Measurements from ENCODE around the gene ADAMTS6.
"Not testable (repeated sequence)": the region's sequence is repeated elsewhere in the genome, so short reads cannot be mapped to it uniquely, and the experiment has no call there.

ADAMTS6 gene

DNA sequence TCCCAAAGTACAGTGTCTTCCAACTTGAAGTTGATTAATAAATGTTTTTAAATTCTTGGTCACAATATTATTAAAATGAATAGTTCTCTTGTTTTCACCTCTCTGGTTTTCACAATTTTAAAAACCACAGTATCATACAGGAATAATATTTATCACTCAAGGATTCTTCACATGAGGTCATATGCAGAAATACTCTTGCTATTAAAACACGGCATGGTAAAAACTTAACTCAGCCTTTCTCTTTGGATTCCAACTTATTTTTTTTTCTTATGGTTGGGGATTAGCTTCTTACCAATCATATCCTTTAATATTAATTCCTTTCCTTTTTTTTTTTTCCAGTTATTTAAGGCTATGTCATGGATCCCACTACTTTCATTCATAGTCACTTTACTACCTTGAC lies 289.4 kb downstream of the ADAMTS6 start:
- no peak overlapping the region for H3K27ac ChIP-seq
- TF ChIP-seq, protein P1, sequence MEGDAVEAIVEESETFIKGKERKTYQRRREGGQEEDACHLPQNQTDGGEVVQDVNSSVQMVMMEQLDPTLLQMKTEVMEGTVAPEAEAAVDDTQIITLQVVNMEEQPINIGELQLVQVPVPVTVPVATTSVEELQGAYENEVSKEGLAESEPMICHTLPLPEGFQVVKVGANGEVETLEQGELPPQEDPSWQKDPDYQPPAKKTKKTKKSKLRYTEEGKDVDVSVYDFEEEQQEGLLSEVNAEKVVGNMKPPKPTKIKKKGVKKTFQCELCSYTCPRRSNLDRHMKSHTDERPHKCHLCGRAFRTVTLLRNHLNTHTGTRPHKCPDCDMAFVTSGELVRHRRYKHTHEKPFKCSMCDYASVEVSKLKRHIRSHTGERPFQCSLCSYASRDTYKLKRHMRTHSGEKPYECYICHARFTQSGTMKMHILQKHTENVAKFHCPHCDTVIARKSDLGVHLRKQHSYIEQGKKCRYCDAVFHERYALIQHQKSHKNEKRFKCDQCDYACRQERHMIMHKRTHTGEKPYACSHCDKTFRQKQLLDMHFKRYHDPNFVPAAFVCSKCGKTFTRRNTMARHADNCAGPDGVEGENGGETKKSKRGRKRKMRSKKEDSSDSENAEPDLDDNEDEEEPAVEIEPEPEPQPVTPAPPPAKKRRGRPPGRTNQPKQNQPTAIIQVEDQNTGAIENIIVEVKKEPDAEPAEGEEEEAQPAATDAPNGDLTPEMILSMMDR (IDR thresholded peaks at IDR 0.05), result no peak
- no peak for TF ChIP-seq ZFX (IDR thresholded peaks at IDR 0.05; ENCODE audit: borderline replicate concordance)

DNA sequence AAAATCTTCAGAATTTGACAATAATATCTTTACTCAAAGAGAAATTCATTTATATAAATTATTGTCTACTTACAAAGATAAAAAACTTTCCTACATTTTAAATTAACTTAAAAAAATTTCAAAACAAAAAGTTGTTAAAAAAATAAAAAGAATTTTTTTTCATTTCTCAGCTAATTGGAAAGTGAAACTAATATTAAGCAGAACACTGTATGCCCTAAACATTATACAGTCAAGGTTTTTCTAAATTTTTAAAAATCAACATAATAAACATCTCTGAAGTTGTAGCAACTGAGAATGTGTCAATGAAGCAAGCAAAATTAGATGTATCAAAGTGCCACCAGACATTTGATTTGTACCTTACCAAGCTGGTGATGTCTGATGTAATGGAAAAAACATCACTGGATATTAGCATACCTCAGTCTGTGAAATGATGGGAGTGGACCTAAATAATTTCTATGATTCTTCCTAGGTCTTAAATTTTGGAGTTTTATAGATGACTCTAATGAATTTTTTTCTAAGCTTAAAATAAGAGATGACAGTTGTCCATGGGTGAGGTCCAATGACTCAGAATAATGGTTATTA lies 290.1 kb downstream of the ADAMTS6 start:
- TF ChIP-seq, protein P1 (IDR thresholded peaks at IDR 0.05), result no peak
- TF ChIP-seq ZFX (IDR thresholded peaks at IDR 0.05; ENCODE audit: borderline replicate concordance), result no peak
- no peak overlapping the region for H3K27ac ChIP-seq

DNA sequence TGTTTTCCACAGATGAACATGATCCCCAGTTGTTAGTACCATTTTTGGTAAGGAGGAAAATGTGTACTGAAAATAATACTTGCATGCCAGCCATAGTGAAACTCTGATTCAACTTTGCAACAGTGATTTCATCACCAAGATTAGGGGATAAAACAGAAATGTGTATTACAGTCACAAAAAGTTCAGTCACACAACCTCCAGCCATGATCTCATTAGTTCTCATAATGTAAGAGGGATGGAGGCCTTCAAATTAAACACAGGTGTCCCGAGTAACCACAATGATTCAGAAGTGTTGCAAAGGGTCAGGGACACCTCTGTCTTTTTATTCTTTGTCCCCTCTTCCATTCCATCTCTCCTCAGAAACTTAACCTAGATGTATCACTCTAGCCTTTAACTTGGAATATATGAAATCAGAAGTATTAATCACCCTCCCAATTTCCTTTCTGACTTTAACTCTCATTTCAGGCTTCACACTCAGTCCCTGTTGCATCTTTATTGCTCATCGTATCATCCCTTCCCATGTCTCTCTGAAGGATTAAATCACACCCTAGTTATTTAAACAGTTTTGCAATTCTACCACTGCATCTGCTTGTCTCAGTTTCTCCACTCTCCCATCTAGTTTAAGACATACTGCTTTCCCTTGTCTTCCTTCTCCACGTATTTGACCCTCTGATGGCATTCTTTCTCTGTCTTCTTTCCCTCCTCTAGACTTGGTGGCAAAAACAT lies 291.2 kb downstream of the ADAMTS6 start:
- H3K27ac ChIP-seq, result no peak overlapping the region
- TF ChIP-seq, protein P1 (IDR thresholded peaks at IDR 0.05), result no peak
- no peak for TF ChIP-seq ZFX (IDR thresholded peaks at IDR 0.05; ENCODE audit: borderline replicate concordance)

DNA sequence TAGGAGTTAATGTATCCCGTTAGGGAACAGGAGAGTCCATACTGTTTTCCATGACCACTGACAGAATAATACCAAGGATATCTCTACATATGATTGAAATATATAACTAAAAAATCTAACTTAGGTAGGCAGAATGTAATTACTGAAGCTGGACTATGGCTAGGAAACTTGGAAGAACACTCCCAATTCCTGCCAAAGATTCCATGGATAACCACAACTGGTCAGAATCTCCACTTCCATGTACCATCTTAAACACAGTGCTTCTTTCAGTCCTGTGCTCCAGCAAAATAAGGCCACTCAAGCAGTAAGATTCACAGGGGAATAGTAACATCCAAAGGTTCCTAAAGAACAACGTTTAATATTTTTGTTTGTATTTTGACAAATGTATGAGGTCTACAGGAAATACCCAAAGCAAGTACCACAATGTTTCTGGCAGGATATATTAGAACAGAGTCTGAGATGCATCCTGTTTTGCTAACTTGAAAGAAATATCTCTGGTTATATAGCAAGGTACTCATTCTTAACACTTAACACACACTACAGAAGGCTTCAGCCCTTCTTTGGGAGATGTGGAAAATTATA lies 295.0 kb downstream of the ADAMTS6 start:
- H3K27ac ChIP-seq, result no peak overlapping the region
- TF ChIP-seq ZFX (IDR thresholded peaks at IDR 0.05; ENCODE audit: borderline replicate concordance), result no peak
- TF ChIP-seq, protein P1 (IDR thresholded peaks at IDR 0.05), result no peak

DNA sequence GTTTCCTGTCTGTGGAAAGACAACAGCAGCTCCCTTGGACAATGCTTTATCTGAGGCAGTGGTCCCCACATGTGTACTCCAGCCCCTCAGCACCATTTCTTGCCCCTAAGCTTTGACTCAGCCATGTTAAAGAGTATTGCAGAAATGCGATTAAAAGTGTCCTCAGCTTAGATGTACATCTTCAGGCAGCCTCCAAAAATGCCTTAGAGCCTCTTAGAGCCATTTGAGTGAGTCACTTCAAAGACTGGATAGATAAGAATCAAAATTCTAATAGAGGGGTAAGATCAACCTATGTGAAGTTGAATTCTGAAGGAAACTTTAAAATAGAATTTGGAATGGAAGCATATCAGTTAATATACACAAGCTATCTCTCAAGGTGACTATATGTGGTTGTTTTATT lies 296.3 kb downstream of the ADAMTS6 start:
- H3K27ac ChIP-seq, result no peak overlapping the region

GRCh38 chr5:65184780-65185179 lies 296.9 kb downstream of the ADAMTS6 start:
- no peak overlapping the region for H3K27ac ChIP-seq
- TF ChIP-seq, protein P1 (IDR thresholded peaks at IDR 0.05), result no peak
- TF ChIP-seq ZFX (IDR thresholded peaks at IDR 0.05; ENCODE audit: borderline replicate concordance), result no peak

More for the DNA sequence above, 296.3 kb downstream of the ADAMTS6 start:
- TF ChIP-seq, protein P1 (IDR thresholded peaks at IDR 0.05), result no peak
- TF ChIP-seq ZFX (IDR thresholded peaks at IDR 0.05; ENCODE audit: borderline replicate concordance), result no peak

DNA sequence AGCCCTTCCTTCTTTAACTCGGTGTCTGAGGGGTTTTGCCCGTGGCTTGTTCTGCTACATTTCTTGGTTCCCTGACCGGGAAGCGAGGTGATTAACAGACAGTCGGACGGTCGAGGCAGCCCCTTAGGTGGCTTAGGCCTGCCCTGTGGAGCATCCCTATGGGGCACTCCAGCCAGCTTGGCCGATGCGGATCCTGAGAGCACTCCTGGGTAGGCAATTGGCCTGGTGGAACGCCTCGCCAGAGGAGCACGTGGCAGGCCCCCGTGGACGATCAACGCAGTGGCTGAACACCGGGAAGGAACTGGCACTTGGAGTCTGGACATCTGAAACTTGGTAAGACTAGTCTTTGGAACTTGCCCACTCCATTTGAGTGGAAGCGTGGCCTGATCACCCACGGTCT lies 307.5 kb downstream of the ADAMTS6 start:
- H3K27ac ChIP-seq, result not testable (repeated sequence)

All from 22Rv1 (cell line).